MM.1S (cell line): ENCODE measurements around the gene MCM7.
A peak's percentile ranks its signal among the peaks of the same experiment; 100 is the strongest.

ENCODE experiments used
- DNase-seq: peaks from one replicate; pipeline ENCODE4 v3.0.0-alpha.2; 2015
- H2AFZ ChIP-seq: fragments of 300-600 bp; sonication (generic); 2 replicates; pipeline ENCODE4 v1.6.0; 2016; ENCODE audit warnings: antibody characterized with exemption, low read length
- H3F3A ChIP-seq: fragments of 300-600 bp; sonication (generic); 2 replicates; pipeline ENCODE4 v1.6.1; 2016; ENCODE audit warnings: mild to moderate bottlenecking, antibody characterized with exemption, low read length, moderate library complexity, mixed read lengths; ENCODE audit not compliant: insufficient read depth
- H3K27ac ChIP-seq: fragments of 300-600 bp; sonication (generic); 2 replicates; pipeline ENCODE4 v1.5.1; 2016; ENCODE audit warnings: mild to moderate bottlenecking, low read length
- H3K27me3 ChIP-seq: fragments of 300-600 bp; sonication (generic); replicated peaks from 2 replicates; pipeline ENCODE4 v1.6.0; 2016; ENCODE audit warnings: low read length; ENCODE audit not compliant: insufficient read depth
- H3K36me3 ChIP-seq: fragments of 300-600 bp; sonication (generic); replicated peaks from 2 replicates; pipeline ENCODE4 v1.6.1; 2016; ENCODE audit warnings: mild to moderate bottlenecking, low read length, mixed read lengths; ENCODE audit not compliant: insufficient read depth
- H3K4me1 ChIP-seq: fragments of 300-600 bp; sonication (generic); 2 replicates; pipeline ENCODE4 v1.6.1; 2016; ENCODE audit warnings: low read length, mixed read lengths
- H3K4me2 ChIP-seq: fragments of 300-600 bp; sonication (generic); 2 replicates; pipeline ENCODE4 v1.6.0; 2016; ENCODE audit warnings: low read depth, low read length
- H3K4me3 ChIP-seq: fragments of 300-600 bp; sonication (generic); 2 replicates; pipeline ENCODE4 v1.5.1; 2016; ENCODE audit warnings: low read length, mixed read lengths
- H3K79me2 ChIP-seq: fragments of 300-600 bp; sonication (generic); 2 replicates; pipeline ENCODE4 v1.6.1; 2016; ENCODE audit warnings: mixed run types, low read length, mixed read lengths
- H3K9ac ChIP-seq: fragments of 300-600 bp; sonication (generic); 2 replicates; pipeline ENCODE4 v1.6.1; 2016; ENCODE audit warnings: low read length, mixed read lengths
- H3K9me2 ChIP-seq: fragments of 300-600 bp; sonication (generic); replicated peaks from 2 replicates; pipeline ENCODE4 v1.6.1; 2016; ENCODE audit warnings: mild to moderate bottlenecking, low read length, mixed read lengths; ENCODE audit not compliant: insufficient read depth
- H3K9me3 ChIP-seq: fragments of 300-600 bp; sonication (generic); replicated peaks from 2 replicates; pipeline ENCODE4 v1.6.1; 2016; ENCODE audit warnings: mild to moderate bottlenecking, low read length, mixed read lengths; ENCODE audit not compliant: insufficient read depth
- H4K20me1 ChIP-seq: fragments of 300-600 bp; sonication (generic); 2 replicates; pipeline ENCODE4 v1.6.1; 2016; ENCODE audit warnings: mild to moderate bottlenecking, low read length, moderate library complexity, mixed read lengths; ENCODE audit not compliant: insufficient read depth
- EZH2 ChIP-seq: fragments of 300-600 bp; sonication (generic); optimal IDR thresholded peaks from 2 replicates; pipeline ENCODE3; 2017; ENCODE audit warnings: low read depth, mild to moderate bottlenecking, antibody characterized with exemption, low read length, mixed read lengths
- EZH2phosphoT487 ChIP-seq: fragments of 300-600 bp; sonication (generic); IDR thresholded peaks from 2 replicates; pipeline ENCODE4 v1.6.1; 2018; ENCODE audit warnings: antibody characterized with exemption, low read length
- TF ChIP-seq, protein P1 (sequence below): fragments of 300-600 bp; sonication (generic); IDR thresholded peaks from 2 replicates; pipeline ENCODE4 v1.5.1; 2016; ENCODE audit warnings: antibody characterized with exemption, low read length, mixed read lengths

The MCM7 gene

DNA sequence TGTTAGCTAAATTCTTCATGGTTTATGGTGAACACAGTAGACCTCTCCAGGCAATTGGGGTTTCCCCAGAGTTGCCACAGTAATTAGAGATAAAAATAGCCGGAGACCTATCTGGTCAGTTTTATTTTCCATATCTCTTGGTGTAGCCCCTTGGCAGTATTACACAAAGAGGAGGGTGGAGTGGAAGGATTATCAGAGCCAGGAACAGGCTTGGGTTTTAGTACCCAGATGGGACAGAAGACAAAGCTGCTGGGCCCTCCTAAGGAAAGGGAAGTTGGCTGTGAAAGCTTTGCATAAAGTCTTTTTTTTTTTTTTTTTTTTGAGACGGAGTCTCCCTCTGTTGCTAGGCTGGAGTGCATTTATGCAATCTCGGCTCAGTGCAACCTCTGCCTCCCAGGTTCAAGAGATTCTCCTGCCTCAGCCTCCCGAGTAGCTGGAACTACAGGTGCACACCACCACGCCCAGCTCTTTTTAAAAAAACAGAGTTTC is 41.9 kb downstream of the MCM7 start:
- Histone ChIP-seq H3K9ac (no peak overlapping the region), H3K79me2 (no peaks in the 10 kb centered on the region), H3K4me2 (no peak overlapping the region), H3K4me3 (no peak overlapping the region), H4K20me1 (no peaks in the 10 kb centered on the region), H3K4me1 (no peaks in the 10 kb centered on the region), H3F3A (no peaks in the 10 kb centered on the region), H3K27ac (no peak overlapping the region), H2AFZ (no peak overlapping the region), H3K9me2 (no peaks in the 10 kb centered on the region), H3K36me3 (no peaks in the 10 kb centered on the region), H3K9me3 (no peaks in the 10 kb centered on the region), H3K27me3 (no peaks in the 10 kb centered on the region)
- TF ChIP-seq, protein P1, sequence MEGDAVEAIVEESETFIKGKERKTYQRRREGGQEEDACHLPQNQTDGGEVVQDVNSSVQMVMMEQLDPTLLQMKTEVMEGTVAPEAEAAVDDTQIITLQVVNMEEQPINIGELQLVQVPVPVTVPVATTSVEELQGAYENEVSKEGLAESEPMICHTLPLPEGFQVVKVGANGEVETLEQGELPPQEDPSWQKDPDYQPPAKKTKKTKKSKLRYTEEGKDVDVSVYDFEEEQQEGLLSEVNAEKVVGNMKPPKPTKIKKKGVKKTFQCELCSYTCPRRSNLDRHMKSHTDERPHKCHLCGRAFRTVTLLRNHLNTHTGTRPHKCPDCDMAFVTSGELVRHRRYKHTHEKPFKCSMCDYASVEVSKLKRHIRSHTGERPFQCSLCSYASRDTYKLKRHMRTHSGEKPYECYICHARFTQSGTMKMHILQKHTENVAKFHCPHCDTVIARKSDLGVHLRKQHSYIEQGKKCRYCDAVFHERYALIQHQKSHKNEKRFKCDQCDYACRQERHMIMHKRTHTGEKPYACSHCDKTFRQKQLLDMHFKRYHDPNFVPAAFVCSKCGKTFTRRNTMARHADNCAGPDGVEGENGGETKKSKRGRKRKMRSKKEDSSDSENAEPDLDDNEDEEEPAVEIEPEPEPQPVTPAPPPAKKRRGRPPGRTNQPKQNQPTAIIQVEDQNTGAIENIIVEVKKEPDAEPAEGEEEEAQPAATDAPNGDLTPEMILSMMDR, result no peak
- TF ChIP-seq EZH2, result no peak
- no peak for TF ChIP-seq EZH2phosphoT487
- no peak for DNase-seq

DNA sequence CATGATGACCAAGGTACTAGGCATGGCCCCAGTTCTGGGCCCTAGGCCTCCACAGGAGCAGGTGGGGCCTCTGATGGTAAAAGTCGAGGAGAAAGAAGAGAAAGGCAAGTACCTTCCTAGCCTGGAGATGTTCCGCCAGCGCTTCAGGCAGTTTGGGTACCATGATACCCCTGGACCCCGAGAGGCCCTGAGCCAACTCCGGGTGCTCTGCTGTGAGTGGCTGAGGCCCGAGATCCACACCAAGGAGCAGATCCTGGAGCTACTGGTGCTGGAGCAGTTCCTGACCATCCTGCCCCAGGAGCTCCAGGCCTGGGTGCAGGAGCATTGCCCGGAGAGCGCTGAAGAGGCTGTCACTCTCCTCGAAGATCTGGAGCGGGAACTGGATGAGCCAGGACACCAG is 44.2 kb downstream of the MCM7 start:
- Histone ChIP-seq H4K20me1 (no peaks in the 10 kb centered on the region), H3K79me2 (no peaks in the 10 kb centered on the region), H3K4me1 (no peaks in the 10 kb centered on the region), H3K9me3 (no peaks in the 10 kb centered on the region), H3K9me2 (no peaks in the 10 kb centered on the region), H2AFZ (no peak overlapping the region), H3K4me2 (no peak overlapping the region), H3K4me3 (no peak overlapping the region), H3F3A (no peaks in the 10 kb centered on the region), H3K9ac (no peak overlapping the region), H3K27ac (no peak overlapping the region), H3K27me3 (no peaks in the 10 kb centered on the region), H3K36me3 (no peaks in the 10 kb centered on the region)
- DNase-seq, result no peak
- TF ChIP-seq EZH2 (no peak), EZH2phosphoT487 (no peak)
- TF ChIP-seq, protein P1, result no peak

DNA sequence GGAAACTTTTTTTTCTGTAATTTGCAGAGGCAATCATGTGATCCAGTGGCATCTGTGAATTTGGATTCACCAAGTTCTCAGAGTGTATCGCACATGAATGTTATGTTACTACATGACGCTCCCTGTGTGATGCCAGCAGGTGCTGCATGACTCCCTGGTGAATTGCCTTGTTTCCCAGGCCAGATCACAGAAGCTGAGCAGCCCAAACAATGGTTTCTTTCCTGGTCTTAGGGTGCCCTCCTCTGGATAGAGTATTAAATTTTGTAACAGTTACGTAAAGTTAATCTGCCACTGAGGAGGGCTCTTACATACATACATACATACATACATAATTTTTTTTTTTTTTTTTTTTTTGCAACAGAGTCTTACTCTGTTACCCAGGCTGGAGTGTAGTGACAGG is 48.0 kb downstream of the MCM7 start:
- TF ChIP-seq EZH2, result no peak
- TF ChIP-seq, protein P1, result 0 out of 2 replicates have a peak, but pooled peaks have one; percentile 18

More for the DNA sequence above, 48.0 kb downstream of the MCM7 start:
- no peaks in the 10 kb centered on the region for H3K36me3 ChIP-seq
- peak; percentile 41 for DNase-seq
- H3K79me2 ChIP-seq, result no peaks in the 10 kb centered on the region
- H3K9me2 ChIP-seq, result no peaks in the 10 kb centered on the region
- no peak overlapping the region for H3K27ac ChIP-seq
- H3K4me1 ChIP-seq, result peaks cover 3% of the 10 kb centered on the region; the same call in 1 of the 2 replicates
- H2AFZ ChIP-seq, result no peak overlapping the region
- H3K4me2 ChIP-seq, result no peak overlapping the region
- H3K9ac ChIP-seq, result no peak overlapping the region
- no peaks in the 10 kb centered on the region for H4K20me1 ChIP-seq
- no peaks in the 10 kb centered on the region for H3K27me3 ChIP-seq
- H3F3A ChIP-seq, result no peaks in the 10 kb centered on the region
- H3K9me3 ChIP-seq, result no peaks in the 10 kb centered on the region
- H3K4me3 ChIP-seq, result no peak overlapping the region
